Large intestine (tissue), 3 donors: Measurements from ENCODE around the gene LIPT2. TPM values are rescaled to one million over a fixed set of nuclear protein-coding genes. Genes with fewer than 3 reads are reported as not detected.
A peak's percentile ranks its signal among the peaks of the same experiment; 100 is the strongest.

Source experiments
- DNase-seq, 2 donors: peaks; one replicate each; pipeline versions ENCODE4 v3.0.0 to v3.0.0-alpha.2; 2013
- H3K27ac ChIP-seq: one replicate; pipeline ENCODE4 v1.5.1; 2013; ENCODE audit warnings: low read length
- H3K27me3 ChIP-seq: 2 replicates; pipeline ENCODE4 v1.6.1; 2013; ENCODE audit warnings: low read length; ENCODE audit not compliant: control insufficient read depth, insufficient read depth
- H3K36me3 ChIP-seq: 2 replicates; pipeline ENCODE4 v1.6.1; 2013; ENCODE audit warnings: low read length; ENCODE audit not compliant: control insufficient read depth, insufficient read depth
- H3K4me1 ChIP-seq: one replicate; pipeline ENCODE4 v1.6.1; 2013; ENCODE audit warnings: low read length; ENCODE audit not compliant: control insufficient read depth, insufficient read depth
- H3K4me3 ChIP-seq: one replicate; pipeline ENCODE4 v1.5.1; 2013; ENCODE audit warnings: low read length
- H3K9me3 ChIP-seq: one replicate; pipeline ENCODE4 v1.6.1; 2013; ENCODE audit warnings: mild to moderate bottlenecking, low read depth, low read length, moderate library complexity; ENCODE audit not compliant: control insufficient read depth
- WGBS: methylation state at CpG from one replicate; pipeline ENCODE4 v1.1.5; 2013; ENCODE audit warnings: low lambda C conversion rate; ENCODE audit not compliant: insufficient coverage; 5-methylcytosine and 5-hydroxymethylcytosine counted together
- polyA plus RNA-seq: library from polyadenylated mRNA; unstranded; fragments of 120-200 nt; gene quantifications from one replicate; pipeline ENCODE4 v1.2.1, GENCODE V29; 2013

The LIPT2 gene
- polyA plus RNA-seq, 1 donor, result 6.8 TPM

DNA sequence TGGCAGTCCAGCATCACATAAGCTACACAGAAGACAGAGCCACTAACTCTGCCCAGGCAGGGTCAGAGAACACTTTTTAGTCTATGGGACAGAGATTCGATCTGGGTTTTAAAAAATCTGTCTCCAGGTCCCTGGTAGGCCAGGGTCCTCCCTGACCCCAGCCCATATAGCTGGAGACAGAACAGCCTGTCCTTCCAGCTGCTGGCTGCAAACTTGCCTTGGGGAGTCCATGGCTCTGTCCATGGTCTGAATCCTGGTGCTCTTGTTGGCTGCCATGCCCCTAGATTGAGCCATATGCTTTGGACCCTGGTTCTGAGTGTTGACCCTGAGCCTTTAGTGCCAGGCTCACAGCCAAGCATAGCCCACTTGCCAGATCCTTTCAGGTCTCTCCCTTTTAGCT is 13.3 kb upstream of the LIPT2 start:
- no peak overlapping the region for H3K4me3 ChIP-seq
- no peaks in the 10 kb centered on the region for H3K36me3 ChIP-seq
- no CpG with 5 or more reads among the region's 1 CpG for WGBS
- no peak for DNase-seq
- H3K27me3 ChIP-seq, result no peaks in the 10 kb centered on the region
- peaks cover 3% of the 10 kb centered on the region for H3K4me1 ChIP-seq
- H3K9me3 ChIP-seq, result peaks cover 6% of the 10 kb centered on the region
- H3K27ac ChIP-seq, result no peak overlapping the region

DNA sequence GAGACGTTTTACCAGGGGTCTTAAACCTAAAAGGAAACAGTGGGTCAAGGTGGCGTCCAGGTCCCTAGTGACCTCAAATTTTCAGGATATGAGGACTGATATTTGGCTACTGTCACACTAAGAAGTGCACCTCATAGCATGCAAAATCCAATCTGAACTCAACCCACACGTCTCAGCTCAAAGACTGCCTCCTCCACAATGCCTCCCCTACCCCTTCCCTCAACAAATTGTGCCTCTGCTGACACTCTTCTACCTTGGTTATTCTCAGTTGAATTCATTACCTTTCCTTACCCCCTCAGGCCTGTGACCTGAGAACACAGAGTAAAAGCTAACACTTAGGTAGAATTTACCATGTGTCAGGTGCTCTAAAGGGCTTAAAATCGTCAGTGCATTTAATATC is 12.4 kb upstream of the LIPT2 start:
- no peak overlapping the region for H3K27ac ChIP-seq
- DNase-seq, result no peak
- whole genome bisulfite sequencing, result no CpG with 5 or more reads among the region's 4 CpGs
- H3K4me1 ChIP-seq, result peaks cover 3% of the 10 kb centered on the region
- H3K36me3 ChIP-seq, result no peaks in the 10 kb centered on the region
- no peaks in the 10 kb centered on the region for H3K27me3 ChIP-seq
- H3K4me3 ChIP-seq, result no peak overlapping the region
- peaks cover 8% of the 10 kb centered on the region for H3K9me3 ChIP-seq

DNA sequence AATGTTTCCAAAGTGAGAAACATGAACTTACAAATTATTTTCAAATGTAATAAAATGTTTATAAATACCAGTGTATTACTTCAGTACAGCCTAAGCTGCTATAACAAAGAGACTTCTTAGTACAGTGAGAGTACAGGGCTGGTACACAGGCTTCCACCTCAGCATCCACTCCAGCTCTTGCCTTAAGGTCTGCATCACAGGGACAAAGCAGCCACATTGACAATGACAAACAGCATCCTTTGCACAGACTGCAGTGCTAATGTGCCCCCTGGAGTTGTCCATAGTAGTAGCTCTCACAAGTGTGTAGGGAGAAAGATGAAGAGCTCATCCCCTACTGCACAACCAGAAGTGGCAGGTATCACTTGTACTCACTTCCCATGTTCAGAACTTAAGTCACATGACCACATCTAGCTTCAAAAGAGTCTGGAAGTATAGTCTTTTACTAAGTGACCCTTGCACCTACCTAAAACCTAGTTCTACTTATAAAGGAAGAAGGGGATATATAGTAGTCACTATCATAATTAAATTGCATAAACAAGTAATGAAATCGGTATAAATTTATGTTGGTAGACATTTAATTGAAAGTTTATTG is 10.7 kb upstream of the LIPT2 start:
- DNase-seq, result peak in 1 of 2 donors; percentile 37
- Histone ChIP-seq H3K27me3 (no peaks in the 10 kb centered on the region), H3K36me3 (no peaks in the 10 kb centered on the region), H3K4me3 (no peak overlapping the region), H3K9me3 (peaks cover 8% of the 10 kb centered on the region), H3K4me1 (peaks cover 3% of the 10 kb centered on the region), H3K27ac (peak overlapping the region; percentile 54)
- WGBS, result 100% methylated on average over 1 of the region's 1 CpG

DNA sequence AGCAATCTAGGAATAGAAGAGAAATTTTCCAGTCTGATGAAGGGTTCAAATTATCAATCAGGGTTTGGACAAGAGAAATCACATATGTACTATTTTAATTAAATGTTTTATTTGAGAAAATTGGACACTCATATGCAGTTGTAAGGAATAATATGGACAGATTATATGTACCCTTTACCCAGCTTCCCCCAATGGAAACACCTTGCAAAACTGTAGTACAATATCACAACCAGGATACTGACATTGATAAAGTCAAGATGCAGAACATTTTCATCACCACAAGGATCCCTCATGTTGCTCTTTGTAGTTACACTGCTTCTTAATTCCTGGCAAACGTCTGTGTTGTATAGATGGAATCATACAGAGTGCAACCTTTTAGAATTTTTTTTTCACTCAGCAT is 1.4 kb upstream of the LIPT2 start:
- no peak for DNase-seq
- H3K36me3 ChIP-seq, result no peaks in the 10 kb centered on the region
- peaks cover 4% of the 10 kb centered on the region for H3K9me3 ChIP-seq
- H3K27ac ChIP-seq, result no peak overlapping the region
- H3K4me1 ChIP-seq, result peaks cover 2% of the 10 kb centered on the region
- no peak overlapping the region for H3K4me3 ChIP-seq
- H3K27me3 ChIP-seq, result no peaks in the 10 kb centered on the region
- WGBS, result 100% methylated on average over 1 of the region's 1 CpG

DNA sequence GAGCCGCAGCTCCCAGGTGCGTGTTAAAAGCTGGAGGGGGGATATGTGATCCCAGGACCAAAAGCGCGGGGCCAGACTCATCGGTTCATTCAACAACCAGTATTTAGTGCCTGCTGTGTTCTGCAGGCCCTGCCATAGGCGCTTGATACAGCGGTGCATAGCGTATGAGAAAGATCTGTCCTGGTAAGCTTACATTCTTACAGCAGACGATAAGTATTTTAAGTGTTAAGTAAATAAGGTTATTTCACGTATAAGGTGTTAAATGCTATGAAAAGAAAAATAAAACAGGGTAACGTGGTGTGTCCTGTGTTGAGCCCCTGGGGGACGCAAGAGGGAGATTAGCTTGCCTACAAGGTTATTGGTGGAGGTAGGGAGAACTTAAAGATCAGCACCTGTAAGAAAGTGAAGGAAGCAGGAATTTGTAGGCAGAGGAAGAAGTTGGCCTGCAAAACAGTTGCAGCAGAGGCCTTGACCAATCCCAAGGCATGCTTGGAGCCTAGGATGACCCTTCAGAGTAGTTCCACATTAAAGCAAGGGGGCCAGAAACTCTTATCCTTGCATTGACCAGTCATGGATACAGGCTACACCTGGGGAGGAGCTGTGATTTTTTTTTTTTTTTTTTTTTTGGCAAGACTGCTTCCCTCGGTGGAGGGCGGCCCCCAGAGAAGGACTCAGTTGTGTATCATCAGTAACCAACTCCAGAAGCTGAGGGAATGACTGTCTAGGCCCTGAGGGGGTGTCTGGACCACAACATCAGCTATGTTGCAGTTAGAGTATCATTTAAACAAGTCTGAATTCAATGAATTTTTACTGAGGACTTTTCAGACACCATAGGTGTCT is 487 bp upstream of the LIPT2 start:
- H3K27me3 ChIP-seq, result no peaks in the 10 kb centered on the region
- no peaks in the 10 kb centered on the region for H3K36me3 ChIP-seq
- H3K4me3 ChIP-seq, result peak overlapping the region; percentile 47
- DNase-seq, result no peak
- peaks cover 2% of the 10 kb centered on the region for H3K4me1 ChIP-seq
- H3K27ac ChIP-seq, result peak overlapping the region; percentile 75
- WGBS, result 0% methylated on average over 5 of the region's 14 CpGs
- H3K9me3 ChIP-seq, result peaks cover 4% of the 10 kb centered on the region

DNA sequence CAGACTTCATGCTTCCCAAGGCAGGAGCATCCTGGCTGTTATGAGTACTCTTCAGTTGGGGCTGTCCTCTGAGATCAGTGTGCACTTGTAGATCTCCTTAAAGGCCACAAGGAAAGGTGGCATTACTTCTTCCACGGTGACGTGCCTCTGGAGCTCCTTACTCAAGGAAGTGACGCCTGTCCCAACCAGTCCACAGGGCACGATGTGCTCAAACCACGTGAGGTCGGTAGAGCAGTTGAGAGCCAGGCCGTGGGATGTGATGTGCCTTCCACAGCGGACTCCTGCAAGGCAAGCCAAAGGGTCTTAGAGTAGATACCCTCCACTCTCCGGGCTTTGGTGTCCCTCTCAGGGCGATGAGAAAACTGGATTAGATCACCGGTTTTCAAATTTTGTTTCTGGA is 1.4 kb downstream of the LIPT2 start:
- Histone ChIP-seq H3K27ac (no peak overlapping the region), H3K4me1 (peaks cover 2% of the 10 kb centered on the region)
- no CpG with 5 or more reads among the region's 11 CpGs for WGBS

DNA sequence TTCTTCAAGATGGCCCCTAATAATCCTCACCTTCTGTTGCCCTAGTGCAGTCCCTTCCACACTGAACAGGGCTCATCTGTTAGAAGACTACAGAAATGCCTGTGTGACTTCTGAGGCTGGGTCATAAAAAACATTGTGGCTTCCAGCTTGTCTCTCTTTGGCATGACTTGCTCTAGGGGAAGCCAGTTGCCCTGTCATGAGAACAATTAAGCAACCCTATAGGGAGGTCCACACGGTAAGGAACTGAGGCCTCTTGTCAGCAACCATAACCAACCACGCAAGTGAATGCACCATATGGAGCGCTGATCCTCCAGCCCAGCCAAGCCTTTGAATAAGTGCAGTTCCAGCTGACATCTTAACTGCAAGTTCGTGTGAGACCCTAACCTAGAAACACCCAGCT is 2.6 kb downstream of the LIPT2 start:
- WGBS, result no CpG with 5 or more reads among the region's 4 CpGs
- Histone ChIP-seq H3K36me3 (no peaks in the 10 kb centered on the region), H3K4me1 (peaks cover 2% of the 10 kb centered on the region), H3K27me3 (no peaks in the 10 kb centered on the region), H3K9me3 (no peaks in the 10 kb centered on the region), H3K27ac (no peak overlapping the region), H3K4me3 (no peak overlapping the region)
- DNase-seq, result no peak

More for the DNA sequence above, 1.4 kb downstream of the LIPT2 start:
- H3K9me3 ChIP-seq, result no peaks in the 10 kb centered on the region
- no peaks in the 10 kb centered on the region for H3K36me3 ChIP-seq
- DNase-seq, result no peak
- no peak overlapping the region for H3K4me3 ChIP-seq
- H3K27me3 ChIP-seq, result no peaks in the 10 kb centered on the region

DNA sequence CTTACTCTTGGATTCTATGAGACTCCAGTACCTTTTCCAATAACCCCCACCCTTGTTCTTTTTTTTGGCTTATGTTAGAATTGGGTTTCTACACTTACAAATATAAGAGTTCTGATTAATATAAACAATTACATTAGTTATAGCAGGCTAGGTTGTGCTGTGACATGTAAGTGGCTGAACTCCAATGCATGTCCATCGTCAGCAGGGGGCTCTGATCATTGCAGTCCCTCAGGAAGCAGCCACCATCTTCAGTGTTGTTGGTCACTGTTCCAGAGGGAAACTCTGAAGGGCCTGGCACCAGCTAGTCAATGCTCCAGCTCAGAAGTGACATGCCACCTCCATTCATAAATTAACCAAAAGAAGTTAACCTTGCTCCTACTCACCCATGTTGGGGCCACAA is 5.6 kb downstream of the LIPT2 start:
- no peak overlapping the region for H3K27ac ChIP-seq
- H3K4me3 ChIP-seq, result no peak overlapping the region
- no peaks in the 10 kb centered on the region for H3K36me3 ChIP-seq
- peaks cover 2% of the 10 kb centered on the region for H3K4me1 ChIP-seq
- H3K9me3 ChIP-seq, result no peaks in the 10 kb centered on the region
- WGBS, result no CpG with 5 or more reads among the region's 1 CpG
- H3K27me3 ChIP-seq, result no peaks in the 10 kb centered on the region
- no peak for DNase-seq

DNA sequence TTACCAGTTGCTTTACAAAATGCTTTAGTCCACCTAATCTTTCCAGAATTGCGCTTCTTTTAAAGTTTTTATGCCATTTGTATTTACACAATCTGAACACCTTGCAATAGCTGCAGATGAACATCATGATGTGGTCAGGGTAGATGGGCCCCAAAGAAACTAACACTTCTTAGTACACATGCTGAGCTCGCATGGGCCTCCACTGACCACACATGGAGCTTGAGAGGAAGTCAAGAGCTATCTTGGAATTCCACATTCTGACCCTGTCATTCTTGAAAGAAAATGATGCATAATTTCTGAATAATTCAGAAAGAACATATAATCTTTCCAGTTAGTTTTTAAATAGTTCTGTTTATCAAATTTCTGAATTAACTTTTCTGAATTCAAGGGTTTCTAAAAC is 7.7 kb downstream of the LIPT2 start:
- no peaks in the 10 kb centered on the region for H3K27me3 ChIP-seq
- no peaks in the 10 kb centered on the region for H3K36me3 ChIP-seq
- no peaks in the 10 kb centered on the region for H3K9me3 ChIP-seq
- no peak overlapping the region for H3K27ac ChIP-seq
- no peak for DNase-seq
- no peak overlapping the region for H3K4me3 ChIP-seq
- no CpG with 5 or more reads among the region's 2 CpGs for WGBS
- H3K4me1 ChIP-seq, result no peaks in the 10 kb centered on the region

DNA sequence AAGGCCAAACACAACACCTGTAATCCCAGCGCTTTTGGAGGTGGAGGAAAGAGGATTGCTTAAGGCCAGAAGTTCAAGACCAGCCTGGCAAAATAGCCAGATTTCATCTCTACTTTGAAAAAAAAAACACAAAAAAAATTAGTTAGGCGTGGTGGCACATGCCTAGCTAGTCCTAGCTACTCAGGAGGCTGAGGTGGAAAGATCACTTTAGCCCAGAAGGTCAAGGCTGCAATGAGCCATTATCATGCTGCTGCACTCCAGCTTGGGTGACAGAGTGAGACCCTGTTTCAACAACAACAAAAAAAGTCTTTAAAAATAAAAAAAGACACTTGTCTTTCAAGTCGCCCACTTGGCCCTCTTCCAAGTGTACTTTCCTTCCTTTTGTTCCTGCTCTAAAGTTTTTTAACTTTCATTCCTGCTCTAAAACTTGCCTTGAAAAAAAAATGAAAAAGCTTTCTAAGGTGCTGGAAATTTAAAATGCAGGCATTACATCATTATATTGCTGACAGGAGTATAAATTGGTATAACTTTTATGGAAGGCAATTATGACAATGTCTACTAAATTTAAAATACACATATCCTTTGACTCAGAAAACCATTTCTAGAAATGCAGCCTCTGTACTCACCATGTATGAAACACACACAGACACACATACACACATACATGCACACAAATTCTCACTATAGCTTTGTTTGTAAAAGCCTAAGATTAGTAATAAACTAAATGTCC is 12.7 kb downstream of the LIPT2 start:
- no peaks in the 10 kb centered on the region for H3K4me1 ChIP-seq
- no peaks in the 10 kb centered on the region for H3K9me3 ChIP-seq
- no peaks in the 10 kb centered on the region for H3K27me3 ChIP-seq
- H3K36me3 ChIP-seq, result no peaks in the 10 kb centered on the region
- no peak for DNase-seq
- no peak overlapping the region for H3K27ac ChIP-seq
- H3K4me3 ChIP-seq, result no peak overlapping the region
- 9% methylated on average over 1 of the region's 3 CpGs for WGBS
